Neutrophil (primary cell): Measurements from ENCODE around the gene GIGYF2.

Experiments
- H3K27ac ChIP-seq: fragments of 200-600 bp; sonication (generic); 2 replicates; pipeline ENCODE4 v1.5.1; 2016; ENCODE audit warnings: mild to moderate bottlenecking, moderate library complexity
- H3K27me3 ChIP-seq: fragments of 200-600 bp; sonication (generic); 2 replicates; pipeline ENCODE4 v1.6.0; 2016; ENCODE audit warnings: mild to moderate bottlenecking
- H3K36me3 ChIP-seq: fragments of 200-600 bp; sonication (generic); 2 replicates; pipeline ENCODE4 v1.5.1; 2017
- H3K4me1 ChIP-seq, 2 experiments: fragments of 200-600 bp in 1 of 2; sonication (generic) in 1 of 2; 1 replicate in 1 of 2; 2 replicates in 1 of 2; pipeline versions ENCODE4 v1.5.1 to v1.6.1; 2013 to 2016; ENCODE audit warnings: low read depth in 1 of 2, low read length in 1 of 2, mild to moderate bottlenecking in 1 of 2, moderate library complexity in 1 of 2; ENCODE audit not compliant: control insufficient read depth in 1 of 2, insufficient read depth in 1 of 2
- H3K4me3 ChIP-seq, 2 experiments: fragments of 200-600 bp in 1 of 2; sonication (generic) in 1 of 2; 1 replicate in 1 of 2; 2 replicates in 1 of 2; pipeline ENCODE4 v1.5.1; 2013 to 2016; ENCODE audit warnings: low read depth in 1 of 2, low read length in 1 of 2, mild to moderate bottlenecking in 1 of 2, moderate library complexity in 1 of 2
- H3K9me3 ChIP-seq: fragments of 200-600 bp; sonication (generic); 2 replicates; pipeline ENCODE4 v1.5.1; 2016
- CTCF ChIP-seq: fragments of 200-600 bp; sonication (generic); IDR thresholded peaks from 2 replicates; pipeline ENCODE4 v1.5.1; 2016; ENCODE audit warnings: antibody characterized with exemption

Gene GIGYF2

GRCh38 chr2:232658217-232658785 is 38.8 kb upstream of the GIGYF2 start:
- H3K27me3 ChIP-seq, result no peaks in the 10 kb centered on the region
- TF ChIP-seq CTCF, result no peak

GRCh38 chr2:232659359-232659758 is 37.8 kb upstream of the GIGYF2 start:
- Histone ChIP-seq H3K4me3 (no peak overlapping the region), H3K4me1 (no peaks in the 10 kb centered on the region), H3K27me3 (no peaks in the 10 kb centered on the region), H3K9me3 (no peaks in the 10 kb centered on the region), H3K36me3 (no peaks in the 10 kb centered on the region), H3K27ac (no peak overlapping the region)
- TF ChIP-seq CTCF, result no peak

More at GRCh38 chr2:232658217-232658785, 38.8 kb upstream of the GIGYF2 start:
- Histone ChIP-seq H3K36me3 (no peaks in the 10 kb centered on the region), H3K9me3 (no peaks in the 10 kb centered on the region), H3K4me1 (no peaks in the 10 kb centered on the region), H3K27ac (no peak overlapping the region), H3K4me3 (no peak overlapping the region)

GRCh38 chr2:232662486-232663260 is 34.5 kb upstream of the GIGYF2 start:
- TF ChIP-seq CTCF, result no peak
- H3K4me3 ChIP-seq, result no peak overlapping the region
- H3K36me3 ChIP-seq, result no peaks in the 10 kb centered on the region
- no peaks in the 10 kb centered on the region for H3K4me1 ChIP-seq
- H3K27me3 ChIP-seq, result no peaks in the 10 kb centered on the region
- no peak overlapping the region for H3K27ac ChIP-seq
- no peaks in the 10 kb centered on the region for H3K9me3 ChIP-seq

- no peaks in the 10 kb centered on the region for H3K4me1 ChIP-seq
- TF ChIP-seq CTCF, result no peak
These were observed 30.9 kb upstream of the GIGYF2 start for GRCh38 chr2:232666051-232666805.

GRCh38 chr2:232667989-232668583 is 29.0 kb upstream of the GIGYF2 start:
- Histone ChIP-seq H3K4me1 (no peaks in the 10 kb centered on the region), H3K27me3 (no peaks in the 10 kb centered on the region), H3K9me3 (no peaks in the 10 kb centered on the region), H3K4me3 (no peak overlapping the region), H3K36me3 (no peaks in the 10 kb centered on the region), H3K27ac (no peak overlapping the region)
- TF ChIP-seq CTCF, result no peak

More at GRCh38 chr2:232666051-232666805, 30.9 kb upstream of the GIGYF2 start:
- Histone ChIP-seq H3K27me3 (no peaks in the 10 kb centered on the region), H3K4me3 (no peak overlapping the region), H3K36me3 (no peaks in the 10 kb centered on the region), H3K27ac (no peak overlapping the region), H3K9me3 (no peaks in the 10 kb centered on the region)
